HG02885 (cell line): ENCODE results near the gene CADM1.

Experiments used
- ATAC-seq: cut with Tn5 transposase; IDR thresholded peaks from one replicate; pipeline ENCODE4 v1.9.1; 2021; ENCODE audit warnings: mild to moderate bottlenecking; ENCODE audit not compliant: unreplicated experiment, poor library complexity

The CADM1 gene

GRCh38 chr11:115453693-115454490 is 50.3 kb downstream of the CADM1 start:
- ATAC-seq = no peak

GRCh38 chr11:115452241-115452640 is 52.0 kb downstream of the CADM1 start:
- ATAC-seq = no peak

GRCh38 chr11:115450519-115450918 is 53.7 kb downstream of the CADM1 start:
- no peak for ATAC-seq

- no peak for ATAC-seq
These were observed 56.8 kb downstream of the CADM1 start for GRCh38 chr11:115447273-115447864.

- no peak for ATAC-seq
These were observed 58.0 kb downstream of the CADM1 start for GRCh38 chr11:115446214-115446613.

GRCh38 chr11:115444542-115444941 is 59.7 kb downstream of the CADM1 start:
- no peak for ATAC-seq

- no peak for ATAC-seq
These were observed 64.2 kb downstream of the CADM1 start for GRCh38 chr11:115439969-115440540.

GRCh38 chr11:115439385-115439784 is 64.8 kb downstream of the CADM1 start:
- ATAC-seq = no peak

- no peak for ATAC-seq
These were observed 66.2 kb downstream of the CADM1 start for GRCh38 chr11:115437902-115438575.

GRCh38 chr11:115430345-115430744 is 73.9 kb downstream of the CADM1 start:
- ATAC-seq = no peak

GRCh38 chr11:115428306-115428705 is 75.9 kb downstream of the CADM1 start:
- ATAC-seq = no peak

- ATAC-seq = no peak
These were observed 78.4 kb downstream of the CADM1 start for GRCh38 chr11:115425816-115426215.

- no peak for ATAC-seq
These were observed 79.0 kb downstream of the CADM1 start for GRCh38 chr11:115425250-115425649.

- ATAC-seq = no peak
These were observed 80.3 kb downstream of the CADM1 start for GRCh38 chr11:115423728-115424459.

- no peak for ATAC-seq
These were observed 82.1 kb downstream of the CADM1 start for GRCh38 chr11:115421992-115422689.

GRCh38 chr11:115421352-115421991 is 82.7 kb downstream of the CADM1 start:
- no peak for ATAC-seq

- no peak for ATAC-seq
These were observed 83.7 kb downstream of the CADM1 start for GRCh38 chr11:115420505-115420904.

- ATAC-seq = no peak
These were observed 85.6 kb downstream of the CADM1 start for GRCh38 chr11:115418626-115419025.

GRCh38 chr11:115418081-115418480 is 86.1 kb downstream of the CADM1 start:
- no peak for ATAC-seq
